LHCN-M2 (cell line): ENCODE data around the gene F8. TPM values are rescaled to one million over a fixed set of nuclear protein-coding genes. Genes with fewer than 3 reads are reported as not detected.

Source experiments
- total RNA-seq: library from RNA; depleted of rRNA; stranded (reverse); fragments of >200 nt; gene quantifications from 2 replicates; pipeline ENCODE4 v1.2.3, GENCODE V29; 2014; rRNA removed

Gene F8
- total RNA-seq, 1 experiment from 2014 or later = 11.4 TPM

Other genes with a start within 250 kb of the F8 start
- gene MPP1, start 217.2 kb downstream of the F8 start, total RNA-seq = 23.2 and 27.2 TPM in 2 replicates
- not detected in 2 replicates for gene SMIM9, start 188.1 kb downstream of the F8 start, total RNA-seq
- gene F8A1, start 136.4 kb downstream of the F8 start, total RNA-seq = 2.6 and 3.6 TPM in 2 replicates
- gene FUNDC2, start 4.1 kb upstream of the F8 start, total RNA-seq = 38.0 and 40.6 TPM in 2 replicates
- gene CMC4, start 48.4 kb upstream of the F8 start, total RNA-seq = 17.2 and 23.2 TPM in 2 replicates
- 2.0 and 7.2 TPM in 2 replicates for gene MTCP1, start 48.4 kb upstream of the F8 start, total RNA-seq
- gene BRCC3, start 48.8 kb upstream of the F8 start, total RNA-seq = 8.3 and 14.8 TPM in 2 replicates
- gene VBP1, start 193.7 kb upstream of the F8 start, total RNA-seq = 94.2 and 98.0 TPM in 2 replicates
- 0.06 and 0.19 TPM in 2 replicates for gene RAB39B, start 241.8 kb upstream of the F8 start, total RNA-seq